LNCaP clone FGC (cell line): Measurements from ENCODE around the gene ADD1.
A peak's percentile ranks its signal among the peaks of the same experiment; 100 is the strongest.

Source experiments
- DNase-seq: peaks from one replicate; pipeline ENCODE4 v3.0.0-alpha.2; 2011; ENCODE audit warnings: low read depth
- H3K4me3 ChIP-seq: 2 replicates; pipeline ENCODE4 v1.5.1; 2011; ENCODE audit warnings: mild to moderate bottlenecking, low read depth, low read length, control low read depth
- CTCF ChIP-seq: IDR thresholded peaks from 2 replicates; pipeline ENCODE4 v1.5.1; 2012; ENCODE audit warnings: mild to moderate bottlenecking; ENCODE audit not compliant: control insufficient read depth, insufficient read depth; ENCODE audit errors: extremely low read depth

ADD1 gene

GRCh38 chr4:2946812-2947600 is 103.4 kb downstream of the ADD1 start:
- H3K4me3 ChIP-seq: no peak overlapping the region
- no peak for TF ChIP-seq CTCF
- DNase-seq: no peak

GRCh38 chr4:2947926-2948325 is 104.3 kb downstream of the ADD1 start:
- H3K4me3 ChIP-seq: no peak overlapping the region
- no peak for TF ChIP-seq CTCF
- DNase-seq: no peak

- peak; percentile 65 for TF ChIP-seq CTCF
- DNase-seq: no peak
- H3K4me3 ChIP-seq: no peak overlapping the region
Measured at GRCh38 chr4:2948895-2949781, 105.5 kb downstream of the ADD1 start.

- no peak for TF ChIP-seq CTCF
- no peak overlapping the region for H3K4me3 ChIP-seq
- no peak for DNase-seq
Measured at GRCh38 chr4:2949782-2950125, 106.1 kb downstream of the ADD1 start.

GRCh38 chr4:2950221-2950989 is 106.8 kb downstream of the ADD1 start:
- no peak overlapping the region for H3K4me3 ChIP-seq
- no peak for DNase-seq
- TF ChIP-seq CTCF: no peak

GRCh38 chr4:2953496-2953895 is 109.9 kb downstream of the ADD1 start:
- TF ChIP-seq CTCF: no peak
- no peak overlapping the region for H3K4me3 ChIP-seq
- no peak for DNase-seq
